Skeletal muscle satellite cell (primary cell): ENCODE data around the gene GSK3B.
"Not testable (repeated sequence)": the region's sequence is repeated elsewhere in the genome, so short reads cannot be mapped to it uniquely, and the experiment has no call there.

Experiments used
- H3K27me3 ChIP-seq: 2 replicates; pipeline ENCODE4 v1.7.0; 2013; ENCODE audit warnings: low read length; ENCODE audit not compliant: control insufficient read depth, insufficient read depth
- H3K36me3 ChIP-seq: 2 replicates; pipeline ENCODE4 v1.7.0; 2013; ENCODE audit warnings: mild to moderate bottlenecking, control low read depth, low read length; ENCODE audit not compliant: insufficient read depth
- H3K4me1 ChIP-seq: 2 replicates; pipeline ENCODE4 v1.7.0; 2013; ENCODE audit warnings: low read length; ENCODE audit not compliant: control insufficient read depth, insufficient read depth
- H3K4me2 ChIP-seq: 2 replicates; pipeline ENCODE4 v1.7.0; 2013; ENCODE audit warnings: mild to moderate bottlenecking, low read length
- H3K4me3 ChIP-seq: 2 replicates; pipeline ENCODE4 v1.7.0; 2013; ENCODE audit warnings: low read length
- H3K9ac ChIP-seq: 2 replicates; pipeline ENCODE4 v1.7.0; 2013; ENCODE audit warnings: mild to moderate bottlenecking, low read depth, low read length, moderate library complexity
- H3K9me3 ChIP-seq: replicated peaks from 2 replicates; pipeline ENCODE4 v1.7.0; 2013; ENCODE audit warnings: mild to moderate bottlenecking, control low read depth, low read length

Gene GSK3B

DNA sequence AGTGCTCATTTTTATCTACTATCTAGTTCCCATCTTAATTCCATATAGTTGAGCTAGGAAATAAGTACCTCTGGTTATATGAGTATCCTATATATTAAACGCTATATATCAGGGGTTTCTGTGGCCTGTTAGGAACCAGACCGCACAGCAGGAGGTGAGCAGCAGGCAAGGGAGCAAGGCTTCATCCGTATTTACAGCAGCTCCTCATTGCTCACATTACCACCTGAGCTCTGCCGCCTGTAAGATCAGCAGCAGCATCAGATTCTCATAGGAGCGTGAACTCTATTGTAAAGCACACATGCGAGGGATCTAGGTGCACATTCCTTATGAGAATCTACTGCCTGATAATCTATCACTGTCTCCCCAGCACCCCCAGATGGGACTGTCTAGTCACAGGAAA lies 23.0 kb downstream of the GSK3B start:
- Histone ChIP-seq H3K4me3 (no peak overlapping the region), H3K9ac (no peak overlapping the region), H3K27me3 (no peaks in the 10 kb centered on the region), H3K9me3 (no peaks in the 10 kb centered on the region), H3K36me3 (no peaks in the 10 kb centered on the region), H3K4me2 (peak overlapping the region; percentile 17), H3K4me1 (no peaks in the 10 kb centered on the region)

DNA sequence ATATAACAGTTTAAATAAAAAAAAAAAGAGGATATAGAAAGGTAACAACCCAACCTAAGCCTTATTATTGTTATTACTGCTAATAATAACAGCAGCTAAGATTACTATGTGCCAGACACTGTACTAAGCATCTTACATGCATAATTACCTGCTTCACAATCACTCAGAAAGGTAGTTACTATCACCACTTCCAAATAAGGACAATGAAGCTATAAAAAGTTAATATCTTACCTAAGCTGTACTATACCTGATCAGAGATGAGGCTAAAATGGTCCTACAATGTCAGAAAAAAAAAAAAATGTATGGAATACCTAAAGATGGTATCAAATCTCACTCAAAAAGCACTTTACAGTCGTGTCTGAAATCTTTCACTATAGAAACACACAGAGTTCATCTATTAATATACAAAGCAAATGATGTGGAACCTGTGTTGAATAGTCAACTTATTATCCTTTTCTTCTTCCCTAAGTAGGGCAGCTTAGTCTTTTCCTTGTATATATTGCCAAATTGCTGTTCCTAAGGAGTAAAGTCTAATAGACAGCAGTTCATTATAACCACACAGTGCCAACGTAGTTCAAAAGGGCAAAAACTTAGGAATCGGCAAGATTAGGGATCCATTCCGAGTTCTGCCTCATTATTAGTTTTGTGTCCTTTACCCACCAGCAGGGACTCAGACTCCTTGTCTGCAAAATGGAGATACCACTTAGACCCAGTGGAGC lies 23.8 kb downstream of the GSK3B start:
- no peak overlapping the region for H3K4me3 ChIP-seq
- H3K27me3 ChIP-seq: no peaks in the 10 kb centered on the region
- peak overlapping the region; percentile 17 for H3K4me2 ChIP-seq
- H3K9ac ChIP-seq: no peak overlapping the region
- H3K4me1 ChIP-seq: no peaks in the 10 kb centered on the region
- H3K9me3 ChIP-seq: no peaks in the 10 kb centered on the region
- no peaks in the 10 kb centered on the region for H3K36me3 ChIP-seq

DNA sequence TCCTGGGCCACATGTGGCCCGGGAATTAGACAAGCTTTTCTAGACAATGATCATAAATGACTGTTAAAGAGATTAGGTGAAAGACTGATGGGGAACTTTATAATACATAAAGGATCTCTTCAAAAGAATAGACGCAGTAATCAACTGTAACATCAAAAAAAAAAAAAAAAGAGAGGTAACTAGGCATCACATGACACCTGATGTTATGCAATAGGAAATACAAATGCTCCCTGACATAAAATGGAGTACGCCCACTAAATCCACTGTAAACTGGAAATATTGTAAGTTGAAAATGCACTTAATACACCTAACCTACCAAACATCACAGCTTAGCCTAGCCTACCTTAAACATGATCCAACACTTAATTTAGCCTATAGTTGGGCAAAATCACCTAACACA lies 27.2 kb downstream of the GSK3B start:
- H3K4me3 ChIP-seq: no peak overlapping the region
- H3K4me1 ChIP-seq: no peaks in the 10 kb centered on the region
- no peaks in the 10 kb centered on the region for H3K9me3 ChIP-seq
- H3K9ac ChIP-seq: no peak overlapping the region
- H3K4me2 ChIP-seq: no peak overlapping the region
- H3K27me3 ChIP-seq: no peaks in the 10 kb centered on the region
- no peaks in the 10 kb centered on the region for H3K36me3 ChIP-seq

DNA sequence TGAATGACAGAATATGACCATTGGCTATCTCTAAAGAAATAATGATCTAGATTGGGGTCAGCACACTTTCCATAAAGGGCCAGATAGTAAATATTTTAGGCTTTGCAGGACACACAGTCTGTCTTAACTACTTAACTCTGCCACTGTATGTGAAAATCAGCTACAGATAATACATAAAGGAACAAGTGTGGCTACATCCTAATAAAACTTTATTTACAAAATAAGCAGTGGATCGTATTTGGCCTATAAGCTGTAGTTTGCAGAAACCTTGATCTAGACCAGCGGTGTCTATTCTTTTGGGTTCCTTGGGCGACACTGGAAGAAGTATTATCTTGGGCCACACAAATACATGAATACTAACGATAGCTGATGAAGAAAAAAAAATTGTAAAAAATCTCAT lies 27.6 kb downstream of the GSK3B start:
- Histone ChIP-seq H3K9me3 (no peaks in the 10 kb centered on the region), H3K36me3 (no peaks in the 10 kb centered on the region), H3K4me1 (no peaks in the 10 kb centered on the region), H3K27me3 (no peaks in the 10 kb centered on the region), H3K9ac (no peak overlapping the region), H3K4me3 (no peak overlapping the region), H3K4me2 (no peak overlapping the region)

DNA sequence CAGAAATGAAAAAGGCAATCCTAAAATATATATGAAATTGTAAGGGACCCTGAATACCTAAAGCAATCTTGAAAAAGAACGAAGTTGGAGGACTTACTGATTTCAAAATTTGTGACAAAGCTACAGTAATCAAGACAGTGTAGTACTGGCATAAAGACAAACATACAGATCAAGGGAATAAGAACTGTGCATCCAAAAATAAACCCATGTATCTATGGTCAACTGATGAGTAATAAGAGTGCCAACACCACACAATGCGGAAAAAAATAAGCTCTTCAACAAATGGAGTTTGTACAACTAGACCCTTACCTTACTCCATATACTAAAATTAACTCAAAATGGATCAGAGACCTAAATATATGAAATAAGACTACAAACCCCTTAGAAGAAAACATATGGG lies 29.6 kb downstream of the GSK3B start:
- Histone ChIP-seq H3K9ac (no peak overlapping the region), H3K4me3 (no peak overlapping the region), H3K4me2 (no peak overlapping the region), H3K9me3 (no peaks in the 10 kb centered on the region), H3K36me3 (no peaks in the 10 kb centered on the region), H3K27me3 (no peaks in the 10 kb centered on the region), H3K4me1 (no peaks in the 10 kb centered on the region)

DNA sequence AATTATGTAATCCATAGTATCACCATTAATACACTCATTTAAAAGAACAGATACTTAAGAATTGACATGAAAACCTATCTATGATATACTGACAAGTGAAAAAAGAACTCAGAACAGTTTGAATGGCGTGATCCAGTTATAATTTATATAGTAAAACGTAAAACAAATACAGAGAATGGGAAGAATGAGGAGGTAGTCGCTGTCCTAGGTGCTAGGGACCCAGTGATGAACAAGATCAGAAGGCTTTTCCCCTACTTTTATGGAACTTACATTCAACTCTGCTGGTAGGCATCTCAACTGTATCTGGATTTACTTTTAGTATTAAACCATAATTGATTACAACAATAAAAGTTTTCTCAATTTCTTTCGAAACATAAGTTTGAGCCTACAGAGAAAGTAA lies 31.8 kb downstream of the GSK3B start:
- Histone ChIP-seq H3K4me3 (no peak overlapping the region), H3K36me3 (no peaks in the 10 kb centered on the region), H3K9ac (no peak overlapping the region), H3K4me1 (no peaks in the 10 kb centered on the region), H3K9me3 (no peaks in the 10 kb centered on the region), H3K27me3 (no peaks in the 10 kb centered on the region), H3K4me2 (no peak overlapping the region)

DNA sequence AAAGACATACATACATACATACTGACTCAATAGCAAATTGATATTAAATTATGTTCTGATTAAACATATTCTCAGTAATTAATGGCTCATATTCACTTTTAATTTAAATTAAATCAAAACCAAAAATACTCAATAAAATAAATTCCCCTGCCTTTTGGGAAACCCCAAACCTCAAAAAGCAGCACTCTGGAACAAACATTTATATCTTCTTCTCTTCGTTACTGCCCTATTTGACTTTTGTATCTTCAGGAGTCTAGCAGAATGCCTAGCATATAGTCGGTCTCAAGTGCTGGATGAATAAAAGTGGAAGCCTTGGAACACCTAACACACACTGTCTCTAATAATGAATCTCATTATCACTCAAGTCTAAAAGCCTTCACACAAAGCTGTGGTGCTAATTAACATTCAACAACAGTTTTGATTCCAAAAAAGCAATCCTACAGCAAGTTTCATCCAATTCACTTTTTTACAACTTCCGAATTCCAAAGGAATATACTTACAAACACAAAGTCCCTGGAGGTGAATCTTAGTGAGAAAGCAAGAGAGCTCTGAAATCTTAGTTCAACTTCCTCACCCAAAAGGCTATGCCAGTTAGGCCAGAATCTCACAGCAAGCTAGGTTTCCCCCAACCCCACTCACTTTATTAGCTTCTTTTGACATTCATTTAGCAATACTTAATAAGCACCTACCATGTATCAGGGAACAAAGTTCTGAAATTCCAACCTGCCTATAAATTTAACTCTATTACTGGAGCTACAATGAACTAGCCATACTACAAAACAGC lies 35.0 kb downstream of the GSK3B start:
- Histone ChIP-seq H3K4me3 (no peak overlapping the region), H3K4me1 (no peaks in the 10 kb centered on the region), H3K36me3 (no peaks in the 10 kb centered on the region), H3K27me3 (no peaks in the 10 kb centered on the region), H3K9me3 (no peaks in the 10 kb centered on the region), H3K4me2 (no peak overlapping the region), H3K9ac (no peak overlapping the region)

DNA sequence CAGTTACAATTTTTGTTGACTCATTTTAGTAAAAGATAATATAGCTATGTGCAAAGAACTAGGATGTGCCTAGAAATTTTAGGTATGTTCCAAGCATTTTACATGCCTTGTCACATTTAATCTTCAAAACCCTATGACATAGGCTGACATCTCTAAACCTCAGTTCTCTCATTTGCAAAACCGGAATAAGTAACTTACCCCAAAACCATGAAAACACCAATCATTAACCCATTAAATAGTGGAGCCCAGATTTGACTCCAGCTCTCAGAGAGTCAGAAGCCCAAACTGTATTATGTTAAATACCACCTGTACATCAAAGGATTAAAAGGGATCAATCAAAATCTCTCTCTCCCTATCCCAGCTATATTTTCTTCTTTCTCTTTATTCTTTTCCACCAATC lies 36.6 kb downstream of the GSK3B start:
- H3K4me3 ChIP-seq: no peak overlapping the region
- H3K36me3 ChIP-seq: no peaks in the 10 kb centered on the region
- peaks cover under 1% of the 10 kb centered on the region for H3K4me1 ChIP-seq
- H3K9ac ChIP-seq: no peak overlapping the region
- H3K4me2 ChIP-seq: no peak overlapping the region
- H3K9me3 ChIP-seq: no peaks in the 10 kb centered on the region
- no peaks in the 10 kb centered on the region for H3K27me3 ChIP-seq

DNA sequence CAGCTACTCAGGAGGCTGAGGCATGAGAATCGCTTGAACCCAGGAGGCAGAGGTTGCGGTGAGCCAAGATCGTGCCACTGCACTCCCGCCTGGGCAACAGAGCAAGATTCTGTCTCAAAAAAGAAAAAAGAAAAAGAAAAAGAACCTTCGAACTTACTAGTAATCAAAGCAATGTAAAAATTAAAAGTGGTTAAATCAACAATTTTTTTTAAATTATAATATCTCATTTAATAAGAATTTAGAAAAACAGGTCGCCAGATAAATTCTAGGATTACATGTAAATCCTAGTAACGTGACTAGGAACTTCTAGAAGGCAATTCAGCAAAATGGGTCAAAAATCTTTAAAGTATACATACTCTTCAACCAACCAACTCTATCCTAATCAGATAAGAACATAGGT lies 37.2 kb downstream of the GSK3B start:
- H3K4me3 ChIP-seq: no peak overlapping the region
- H3K4me2 ChIP-seq: no peak overlapping the region

DNA sequence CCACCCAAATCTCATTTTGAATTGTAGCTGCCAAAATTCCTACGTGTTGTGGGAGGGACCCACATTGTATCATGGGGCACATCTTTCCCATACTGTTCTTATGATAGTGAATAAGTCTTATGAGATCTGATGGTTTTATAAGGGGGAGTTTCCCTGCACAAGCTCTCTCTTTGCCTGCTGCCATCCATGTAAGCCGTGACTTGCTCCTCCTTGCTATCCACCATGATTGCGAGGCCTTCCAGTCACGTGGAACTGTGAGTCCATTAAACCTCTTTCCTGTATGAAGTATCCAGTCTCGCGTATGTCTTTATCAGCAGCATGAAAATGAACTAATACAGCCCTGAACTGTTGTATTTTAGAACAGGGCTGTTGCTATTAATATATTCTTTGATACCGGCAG lies 40.6 kb downstream of the GSK3B start:
- H3K9me3 ChIP-seq, H3K9ac ChIP-seq, H3K36me3 ChIP-seq, H3K4me3 ChIP-seq, H3K4me2 ChIP-seq, H3K27me3 ChIP-seq: not testable (repeated sequence)
- peaks cover 10% of the 10 kb centered on the region for H3K4me1 ChIP-seq

More for the DNA sequence above, 37.2 kb downstream of the GSK3B start:
- H3K9me3 ChIP-seq: no peaks in the 10 kb centered on the region
- H3K9ac ChIP-seq: no peak overlapping the region
- H3K4me1 ChIP-seq: peaks cover 6% of the 10 kb centered on the region
- no peaks in the 10 kb centered on the region for H3K27me3 ChIP-seq
- no peaks in the 10 kb centered on the region for H3K36me3 ChIP-seq

DNA sequence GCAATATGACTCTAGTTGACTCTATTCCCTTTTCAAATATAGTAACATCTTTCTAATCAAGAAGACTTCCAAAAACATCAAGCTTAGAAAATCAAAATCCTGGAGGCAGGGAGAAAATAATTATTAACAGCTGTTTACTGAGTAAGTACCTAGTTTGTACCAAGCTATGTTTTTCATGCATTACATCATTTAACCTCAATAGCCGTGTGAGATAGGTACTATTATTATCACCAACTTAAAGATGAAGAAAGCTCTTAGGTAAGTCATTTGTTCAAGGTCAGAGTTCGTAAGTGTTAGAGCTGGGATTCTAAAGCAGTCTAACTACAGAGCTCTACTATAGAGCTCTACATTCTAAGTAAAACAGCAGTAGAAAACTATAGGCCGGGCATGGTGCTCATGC lies 41.6 kb downstream of the GSK3B start:
- Histone ChIP-seq H3K4me2 (no peak overlapping the region), H3K9me3 (no peaks in the 10 kb centered on the region), H3K4me1 (peaks cover 10% of the 10 kb centered on the region), H3K9ac (no peak overlapping the region), H3K4me3 (no peak overlapping the region), H3K36me3 (no peaks in the 10 kb centered on the region), H3K27me3 (no peaks in the 10 kb centered on the region)

DNA sequence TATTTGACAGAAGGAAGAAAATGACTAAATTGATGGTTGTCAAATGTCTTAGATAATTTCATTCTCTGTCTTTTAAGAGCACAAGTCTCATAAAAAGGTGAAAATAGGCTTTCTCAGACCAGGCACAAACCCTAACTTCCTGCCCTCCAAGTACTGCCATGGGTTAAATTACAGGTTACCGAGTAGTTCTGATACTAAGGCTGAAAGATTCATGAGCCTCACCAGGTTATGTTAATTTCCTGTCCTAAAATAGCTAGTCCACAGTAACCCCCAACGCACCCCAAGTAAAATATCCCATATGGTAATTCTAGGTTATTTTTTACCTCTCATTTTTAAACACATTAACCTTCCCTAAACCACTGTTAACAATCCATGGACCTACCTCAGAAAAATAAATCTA lies 42.0 kb downstream of the GSK3B start:
- Histone ChIP-seq H3K9ac (no peak overlapping the region), H3K4me3 (no peak overlapping the region), H3K9me3 (no peaks in the 10 kb centered on the region), H3K27me3 (no peaks in the 10 kb centered on the region), H3K4me1 (peaks cover 10% of the 10 kb centered on the region), H3K4me2 (no peak overlapping the region), H3K36me3 (no peaks in the 10 kb centered on the region)
